ENCODE results near the gene RPS6KA6. TPM values are rescaled to one million over a fixed set of nuclear protein-coding genes. Genes with fewer than 3 reads are reported as not detected.
"Not testable (repeated sequence)": the region's sequence is repeated elsewhere in the genome, so short reads cannot be mapped to it uniquely, and the experiment has no call there.

The RPS6KA6 gene
- total and polyA plus RNA-seq, 7 experiments from 2014 or later, result 0.07 TPM; not detected in 6

- Histone ChIP-seq H3K4me3 (ENCODE audit: low read length) (no peak overlapping the region), H3K27me3 (ENCODE audit: control insufficient read depth in 2 of 2, insufficient read depth in 2 of 2, low read length in 2 of 2) (no peaks in the 10 kb centered on the region), H3K36me3 (ENCODE audit: control insufficient read depth in 2 of 3, insufficient read depth in 3 of 3, low read length in 3 of 3) (no peaks in the 10 kb centered on the region), H3K4me1 (ENCODE audit: control insufficient read depth in 2 of 2, insufficient read depth in 2 of 2, low read length in 2 of 2) (no peaks in the 10 kb centered on the region), H3K27ac (ENCODE audit: low read depth, low read length) (no peak overlapping the region), H3K9me3 (ENCODE audit: control insufficient read depth in 2 of 3, low read length in 3 of 3) (no peaks in the 10 kb centered on the region)
- peaks cover 0 to 3% (median 0%) of the 10 kb centered on the region in 11 donors for H3K9me3 Mint-ChIP-seq
- no peaks in the 10 kb centered on the region for H3K36me3 Mint-ChIP-seq
- H3K27me3 Mint-ChIP-seq, result no peaks in the 10 kb centered on the region
- H3K4me1 Mint-ChIP-seq, result no peaks in the 10 kb centered on the region
- POLR2A ChIA-PET, result no interaction called here
- ATAC-seq (no peak), DNase-seq (no peak)
- intact Hi-C loops (cut with micrococcal nuclease), result no loop called here
- no peak overlapping the region for H3K4me3 Mint-ChIP-seq
- H3K27ac Mint-ChIP-seq, result no peak overlapping the region
- CTCF ChIA-PET, result no interaction called here
These were observed 79.4 kb downstream of the RPS6KA6 start for GRCh38 chrX:84108584-84108983.

- Mint-ChIP-seq H3K9me3 (no peaks in the 10 kb centered on the region), H3K27ac (no peak overlapping the region), H3K4me3 (no peak overlapping the region), H3K36me3 (no peaks in the 10 kb centered on the region), H3K27me3 (no peaks in the 10 kb centered on the region), H3K4me1 (no peaks in the 10 kb centered on the region)
- CTCF ChIA-PET, result no interaction called here
- H3K9me3 ChIP-seq (ENCODE audit: control insufficient read depth in 2 of 3, low read length in 3 of 3), result no peaks in the 10 kb centered on the region
- DNase-seq, result no peak
- no peak overlapping the region for H3K4me3 ChIP-seq (ENCODE audit: low read length)
- no peaks in the 10 kb centered on the region for H3K27me3 ChIP-seq (ENCODE audit: control insufficient read depth in 2 of 2, insufficient read depth in 2 of 2, low read length in 2 of 2)
- no peaks in the 10 kb centered on the region for H3K36me3 ChIP-seq (ENCODE audit: control insufficient read depth in 2 of 3, insufficient read depth in 3 of 3, low read length in 3 of 3)
- H3K27ac ChIP-seq (ENCODE audit: low read depth, low read length), result no peak overlapping the region
- ATAC-seq, result no peak
- intact Hi-C loops (cut with micrococcal nuclease), result no loop called here
- no peaks in the 10 kb centered on the region for H3K4me1 ChIP-seq (ENCODE audit: control insufficient read depth in 2 of 2, insufficient read depth in 2 of 2, low read length in 2 of 2)
- POLR2A ChIA-PET, result no interaction called here
These were observed 88.9 kb downstream of the RPS6KA6 start for GRCh38 chrX:84099120-84099519.

- POLR2A ChIA-PET; H3K4me3 ChIP-seq (ENCODE audit: low read length); H3K36me3 Mint-ChIP-seq; H3K4me3 Mint-ChIP-seq; intact Hi-C loops (cut with micrococcal nuclease); H3K27me3 Mint-ChIP-seq; H3K27ac ChIP-seq (ENCODE audit: low read depth, low read length); ATAC-seq; H3K4me1 Mint-ChIP-seq; H3K9me3 ChIP-seq (ENCODE audit: control insufficient read depth in 2 of 3, low read length in 3 of 3); H3K27ac Mint-ChIP-seq; H3K36me3 ChIP-seq (ENCODE audit: control insufficient read depth in 2 of 3, insufficient read depth in 3 of 3, low read length in 3 of 3); H3K4me1 ChIP-seq (ENCODE audit: control insufficient read depth in 2 of 2, insufficient read depth in 2 of 2, low read length in 2 of 2); DNase-seq; H3K27me3 ChIP-seq (ENCODE audit: control insufficient read depth in 2 of 2, insufficient read depth in 2 of 2, low read length in 2 of 2); CTCF ChIA-PET: not testable (repeated sequence)
- peaks cover 0 to 11% (median 3%) of the 10 kb centered on the region in 11 donors for H3K9me3 Mint-ChIP-seq
These were observed 108.4 kb downstream of the RPS6KA6 start for GRCh38 chrX:84079479-84080197.

GRCh38 chrX:84078991-84079390, 109.0 kb downstream of the RPS6KA6 start:
- Histone ChIP-seq H3K27ac (ENCODE audit: low read depth, low read length) (no peak overlapping the region), H3K36me3 (ENCODE audit: control insufficient read depth in 2 of 3, insufficient read depth in 3 of 3, low read length in 3 of 3) (no peaks in the 10 kb centered on the region), H3K4me3 (ENCODE audit: low read length) (no peak overlapping the region), H3K9me3 (ENCODE audit: control insufficient read depth in 2 of 3, low read length in 3 of 3) (no peaks in the 10 kb centered on the region), H3K4me1 (ENCODE audit: control insufficient read depth in 2 of 2, insufficient read depth in 2 of 2, low read length in 2 of 2) (no peaks in the 10 kb centered on the region), H3K27me3 (ENCODE audit: control insufficient read depth in 2 of 2, insufficient read depth in 2 of 2, low read length in 2 of 2) (no peaks in the 10 kb centered on the region)
- ATAC-seq (no peak), DNase-seq (no peak)
- Mint-ChIP-seq H3K4me1 (no peaks in the 10 kb centered on the region), H3K27me3 (no peaks in the 10 kb centered on the region), H3K9me3 (peaks cover 0 to 11% (median 3%) of the 10 kb centered on the region in 11 donors), H3K36me3 (no peaks in the 10 kb centered on the region), H3K27ac (no peak overlapping the region), H3K4me3 (no peak overlapping the region)
- intact Hi-C loops (cut with micrococcal nuclease), result no loop called here
- CTCF ChIA-PET, result no interaction called here
- POLR2A ChIA-PET, result no interaction called here

GRCh38 chrX:84064814-84065213, 123.2 kb downstream of the RPS6KA6 start:
- CTCF ChIA-PET, result no interaction called here
- Mint-ChIP-seq H3K27ac (no peak overlapping the region), H3K9me3 (peaks cover 0 to 2% (median 0%) of the 10 kb centered on the region in 11 donors), H3K27me3 (no peaks in the 10 kb centered on the region), H3K4me1 (no peaks in the 10 kb centered on the region), H3K4me3 (no peak overlapping the region), H3K36me3 (no peaks in the 10 kb centered on the region)
- POLR2A ChIA-PET, result no interaction called here
- ATAC-seq (no peak), DNase-seq (no peak)
- intact Hi-C loops (cut with micrococcal nuclease), result no loop called here
- H3K4me1 ChIP-seq (ENCODE audit: control insufficient read depth in 2 of 2, insufficient read depth in 2 of 2, low read length in 2 of 2), result no peaks in the 10 kb centered on the region
- no peak overlapping the region for H3K4me3 ChIP-seq (ENCODE audit: low read length)
- no peak overlapping the region for H3K27ac ChIP-seq (ENCODE audit: low read depth, low read length)
- H3K9me3 ChIP-seq (ENCODE audit: control insufficient read depth in 2 of 3, low read length in 3 of 3), result no peaks in the 10 kb centered on the region
- no peaks in the 10 kb centered on the region for H3K27me3 ChIP-seq (ENCODE audit: control insufficient read depth in 2 of 2, insufficient read depth in 2 of 2, low read length in 2 of 2)
- no peaks in the 10 kb centered on the region for H3K36me3 ChIP-seq (ENCODE audit: control insufficient read depth in 2 of 3, insufficient read depth in 3 of 3, low read length in 3 of 3)

- H3K4me1 Mint-ChIP-seq, result no peaks in the 10 kb centered on the region
- H3K27me3 Mint-ChIP-seq, result no peaks in the 10 kb centered on the region
- no peaks in the 10 kb centered on the region for H3K4me1 ChIP-seq (ENCODE audit: control insufficient read depth in 2 of 2, insufficient read depth in 2 of 2, low read length in 2 of 2)
- CTCF ChIA-PET, result interaction anchor here (0.6 kb wide), 1 partner anchor 606 kb away, joined by 3 read pairs; no protein-coding TSS in a partner anchor
- no peak overlapping the region for H3K4me3 Mint-ChIP-seq
- DNase-seq (no peak), ATAC-seq (no peak)
- no peaks in the 10 kb centered on the region for H3K9me3 ChIP-seq (ENCODE audit: control insufficient read depth in 2 of 3, low read length in 3 of 3)
- H3K4me3 ChIP-seq (ENCODE audit: low read length), result no peak overlapping the region
- intact Hi-C loops (cut with micrococcal nuclease), result no loop called here
- H3K27ac ChIP-seq (ENCODE audit: low read depth, low read length), result no peak overlapping the region
- H3K27ac Mint-ChIP-seq, result no peak overlapping the region
- peaks cover 0 to 2% (median 0%) of the 10 kb centered on the region in 11 donors for H3K9me3 Mint-ChIP-seq
- no peaks in the 10 kb centered on the region for H3K36me3 Mint-ChIP-seq
- no peaks in the 10 kb centered on the region for H3K27me3 ChIP-seq (ENCODE audit: control insufficient read depth in 2 of 2, insufficient read depth in 2 of 2, low read length in 2 of 2)
- H3K36me3 ChIP-seq (ENCODE audit: control insufficient read depth in 2 of 3, insufficient read depth in 3 of 3, low read length in 3 of 3), result no peaks in the 10 kb centered on the region
- POLR2A ChIA-PET, result no interaction called here
These were observed 123.8 kb downstream of the RPS6KA6 start for GRCh38 chrX:84064164-84064563.

GRCh38 chrX:84047339-84047738, 140.7 kb downstream of the RPS6KA6 start:
- DNase-seq (no peak), ATAC-seq (no peak)
- Histone ChIP-seq H3K27me3 (ENCODE audit: control insufficient read depth in 2 of 2, insufficient read depth in 2 of 2, low read length in 2 of 2) (no peaks in the 10 kb centered on the region), H3K9me3 (ENCODE audit: control insufficient read depth in 2 of 3, low read length in 3 of 3) (no peaks in the 10 kb centered on the region), H3K4me3 (ENCODE audit: low read length) (no peak overlapping the region), H3K36me3 (ENCODE audit: control insufficient read depth in 2 of 3, insufficient read depth in 3 of 3, low read length in 3 of 3) (no peaks in the 10 kb centered on the region), H3K4me1 (ENCODE audit: control insufficient read depth in 2 of 2, insufficient read depth in 2 of 2, low read length in 2 of 2) (no peaks in the 10 kb centered on the region), H3K27ac (ENCODE audit: low read depth, low read length) (no peak overlapping the region)
- POLR2A ChIA-PET, result no interaction called here
- Mint-ChIP-seq H3K27ac (no peak overlapping the region), H3K4me1 (peaks cover 0 to 4% (median 0%) of the 10 kb centered on the region in 7 donors), H3K4me3 (no peak overlapping the region), H3K36me3 (no peaks in the 10 kb centered on the region), H3K9me3 (no peaks in the 10 kb centered on the region), H3K27me3 (no peaks in the 10 kb centered on the region)
- CTCF ChIA-PET, result no interaction called here
- intact Hi-C loops (cut with micrococcal nuclease), result loop anchor here (10.0 kb wide), 2 partner anchors 1007 to 1497 kb away; no protein-coding TSS in a partner anchor
